K562 (cell line): ENCODE data around the gene CEP68.

Experiments
- EP300 ChIP-seq: IDR thresholded peaks from 2 replicates; pipeline ENCODE4 v1.6.1; 2012; ENCODE audit warnings: low read length, improper control_type of control experiment
- FOS ChIP-seq: IDR thresholded peaks from 3 replicates; pipeline ENCODE4 v1.6.1; 2011; ENCODE audit not compliant: insufficient read length; ENCODE audit errors: extremely low read depth
- MECOM ChIP-seq: fragments of 250-450 bp; sonication (Bioruptor Pico); IDR thresholded peaks from 2 replicates; pipeline ENCODE4 v1.8.0; 2022; ENCODE audit warnings: inconsistent platforms
- SMC3 ChIP-seq: conservative IDR thresholded peaks from 2 replicates; pipeline ENCODE4 v1.6.1; 2011; ENCODE audit warnings: low read depth, low read length, improper control_type of control experiment; ENCODE audit not compliant: insufficient read depth
- SNAPC5 ChIP-seq: fragments of 250-450 bp; sonication (Bioruptor Pico); IDR thresholded peaks from 2 replicates; pipeline ENCODE4 v1.8.0; 2021; ENCODE audit warnings: moderate library complexity, mild to moderate bottlenecking, inconsistent platforms
- SP1 ChIP-seq: sonication (generic); formaldehyde crosslinking; IDR thresholded peaks from 2 replicates; pipeline ENCODE4 v1.8.1; 2022; ENCODE audit warnings: mild to moderate bottlenecking, missing genetic modification reagents
- TARDBP ChIP-seq: fragments of 450-650 bp; IDR thresholded peaks from 2 replicates; pipeline ENCODE4 v1.6.1; 2016
- ZBTB7A ChIP-seq: IDR thresholded peaks from 2 replicates; pipeline ENCODE4 v1.6.1; 2011; ENCODE audit warnings: low read depth, mild to moderate bottlenecking, low read length, moderate library complexity, borderline replicate concordance; ENCODE audit not compliant: control insufficient read depth
- ZFX ChIP-seq: sonication (generic); formaldehyde crosslinking; IDR thresholded peaks from 2 replicates; pipeline ENCODE4 v1.8.0; 2022; ENCODE audit warnings: mild to moderate bottlenecking, missing genetic modification reagents, moderate library complexity
- ZNF175 ChIP-seq: fragments of 200-800 bp; sonication (Bioruptor generic); IDR thresholded peaks from 2 replicates; pipeline ENCODE4 v1.6.1; 2016; ENCODE audit warnings: low read depth, mild to moderate bottlenecking, missing genetic modification characterization, missing compliant biosample characterization

DNA sequence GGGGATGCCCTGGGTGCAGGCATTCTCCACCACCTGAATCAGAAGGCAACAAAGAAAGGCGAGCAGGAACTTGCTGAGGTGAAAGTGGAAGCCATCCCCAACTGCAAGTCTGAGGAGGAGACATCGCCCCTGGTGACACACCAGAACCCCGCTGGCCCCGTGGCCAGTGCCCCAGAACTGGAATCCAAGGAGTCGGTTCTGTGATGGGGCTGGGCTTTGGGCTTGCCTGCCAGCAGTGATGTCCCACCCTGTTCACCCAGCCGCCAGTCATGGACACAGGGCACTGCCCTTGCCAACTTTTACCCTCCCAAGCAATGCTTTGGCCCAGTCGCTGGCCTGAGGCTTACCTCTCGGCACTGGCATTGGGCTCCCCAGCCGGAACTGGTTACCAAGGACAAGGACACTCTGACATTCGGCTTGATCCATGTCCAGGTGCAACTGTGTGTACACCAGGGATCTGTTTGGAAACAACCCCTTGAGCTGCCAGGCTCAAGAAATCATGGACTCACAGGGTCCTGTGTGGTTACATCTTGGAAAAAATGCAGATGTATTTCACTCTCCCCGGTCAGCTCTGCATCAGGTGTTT is 35.2 kb upstream of the CEP68 start:
- TF ChIP-seq ZFX (CRISPR knock-in tag) (no peak), SNAPC5 (CRISPR knock-in tag) (no peak), TARDBP (no peak), ZNF175 (CRISPR knock-in tag) (no peak), SP1 (CRISPR knock-in tag) (no peak), EP300 (no peak), MECOM (CRISPR knock-in tag) (no peak), ZBTB7A (no peak), SMC3 (no peak), FOS (no peak)
